GM12892 (cell line): Measurements from ENCODE around the gene PLCXD1.

Experiments used
- POLR2A ChIP-seq: IDR thresholded peaks from 2 replicates; pipeline ENCODE4 v1.6.1; 2011; ENCODE audit warnings: low read depth, low read length, control low read depth
- POLR2AphosphoS5 ChIP-seq: IDR thresholded peaks from 2 replicates; pipeline ENCODE4 v1.6.1; 2011; ENCODE audit warnings: low read depth, low read length, control low read depth
- TAF1 ChIP-seq: IDR thresholded peaks from 2 replicates; pipeline ENCODE4 v1.6.1; 2011; ENCODE audit warnings: low read depth, mild to moderate bottlenecking, control low read depth, low read length, borderline replicate concordance

DNA sequence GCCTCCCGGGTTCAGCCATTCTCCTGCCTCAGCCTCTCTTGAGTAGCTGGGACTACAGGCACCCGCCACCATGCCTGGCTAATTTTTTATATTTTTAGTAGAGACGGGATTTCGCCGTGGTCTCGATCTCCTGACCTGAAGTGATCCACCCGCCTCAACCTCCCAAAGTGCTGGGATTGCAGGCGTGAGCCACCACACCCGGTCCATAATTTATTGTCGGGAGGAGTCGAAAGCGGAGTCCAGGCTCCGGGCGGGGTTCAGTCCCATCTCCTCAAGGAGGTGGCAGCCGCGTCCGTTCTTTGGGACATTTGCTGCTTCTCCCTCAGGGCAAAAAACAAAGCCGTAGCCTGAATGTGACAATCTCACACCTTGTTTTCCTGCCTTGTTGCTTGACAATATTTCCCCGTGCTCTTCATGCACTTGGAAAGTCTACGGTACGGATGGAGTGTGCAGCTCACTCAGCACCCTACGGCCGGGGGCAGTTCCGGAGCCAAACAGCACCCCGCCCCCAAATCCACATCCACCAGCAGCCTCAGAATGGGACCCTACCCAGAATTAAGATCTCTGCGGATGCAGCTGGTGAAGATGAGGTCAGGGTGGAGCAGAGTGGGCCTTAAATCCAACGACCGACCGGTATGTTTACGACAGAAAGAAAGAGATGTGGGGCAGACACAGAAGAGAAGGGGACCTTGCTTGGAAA is 27.8 kb downstream of the PLCXD1 start:
- TF ChIP-seq POLR2A = no peak
- no peak for TF ChIP-seq POLR2AphosphoS5
- TF ChIP-seq TAF1 = no peak
